IMR-90 (cell line): ENCODE measurements around the gene DENND1C. TPM values are rescaled to one million over a fixed set of nuclear protein-coding genes. Genes with fewer than 3 reads are reported as not detected.

Experiments
- ATAC-seq: fragments of 200-7000 bp; cut with Tn5 transposase; 2 replicates; pipeline ENCODE4 v1.9.1; 2020; ENCODE audit warnings: low read depth, mild to moderate bottlenecking, moderate library complexity
- BruUV-seq: library from RNA; stranded (reverse); fragments of 400-500 nt; replicated peaks from 2 replicates; lab custom pipeline; 2021; lab: Mats Ljungman, UMichigan
- CTCF ChIA-PET: fragments of 300-600 bp; formaldehyde crosslinking; extraction: SDS; loops from one replicate; lab custom pipeline; 2021; ENCODE audit warnings: antibody characterized with exemption; lab: Yijun Ruan, JAX
- POLR2A ChIA-PET: fragments of 300-600 bp; sonication (Branson Sonifier 250); formaldehyde crosslinking; loops from one replicate; lab custom pipeline; 2022; ENCODE audit warnings: antibody characterized with exemption; ENCODE audit not compliant: unreplicated experiment; lab: Charles Lee
- DNase-seq: peaks from one replicate; pipeline ENCODE4 v3.0.0; 2013
- H2AFZ ChIP-seq: replicated peaks from 2 replicates; pipeline ENCODE3; 2013; ENCODE audit warnings: low read length, mild to moderate bottlenecking; ENCODE audit not compliant: poor library complexity
- H2AK5ac ChIP-seq: 2 replicates; pipeline ENCODE4 v1.6.1; 2013; ENCODE audit warnings: low read depth, low read length, inconsistent platforms
- H2AK9ac ChIP-seq: replicated peaks from 2 replicates; pipeline ENCODE3; 2013; ENCODE audit warnings: mild to moderate bottlenecking, low read depth, low read length, moderate library complexity; ENCODE audit not compliant: poor library complexity
- H2BK120ac ChIP-seq: 2 replicates; pipeline ENCODE4 v1.6.1; 2013; ENCODE audit warnings: low read depth, low read length, inconsistent platforms
- H2BK15ac ChIP-seq: 3 replicates; pipeline ENCODE4 v1.6.1; 2013; ENCODE audit warnings: low read depth, low read length, inconsistent platforms
- H2BK20ac ChIP-seq: 2 replicates; pipeline ENCODE4 v1.6.1; 2013; ENCODE audit warnings: low read depth, mild to moderate bottlenecking, inconsistent platforms, low read length, moderate library complexity
- H2BK5ac ChIP-seq: 2 replicates; pipeline ENCODE4 v1.6.1; 2013; ENCODE audit warnings: mild to moderate bottlenecking, low read depth, low read length, inconsistent platforms; ENCODE audit not compliant: poor library complexity, severe bottlenecking
- H3K14ac ChIP-seq: replicated peaks from 2 replicates; pipeline ENCODE4 v1.6.1; 2013; ENCODE audit warnings: low read depth, low read length, inconsistent platforms
- H3K18ac ChIP-seq: 2 replicates; pipeline ENCODE4 v1.6.1; 2013; ENCODE audit warnings: low read depth, low read length, control low read depth
- H3K23ac ChIP-seq: 2 replicates; pipeline ENCODE4 v1.6.1; 2013; ENCODE audit warnings: low read depth, low read length, inconsistent platforms
- H3K27ac ChIP-seq: 2 replicates; pipeline ENCODE4 v1.5.1; 2013; ENCODE audit warnings: mild to moderate bottlenecking, control low read depth, low read length; ENCODE audit not compliant: insufficient read depth
- H3K27me3 ChIP-seq: 2 replicates; pipeline ENCODE4 v1.6.1; 2013; ENCODE audit warnings: low read length; ENCODE audit not compliant: control insufficient read depth, insufficient read depth
- H3K36me3 ChIP-seq: 2 replicates; pipeline ENCODE4 v1.6.1; 2013; ENCODE audit warnings: low read length, mixed read lengths; ENCODE audit not compliant: control insufficient read depth, insufficient read depth
- H3K4ac ChIP-seq: 2 replicates; pipeline ENCODE4 v1.6.1; 2013; ENCODE audit warnings: low read depth, low read length, inconsistent platforms
- H3K4me1 ChIP-seq: 2 replicates; pipeline ENCODE4 v1.6.1; 2013; ENCODE audit warnings: low read length, mixed read lengths; ENCODE audit not compliant: control insufficient read depth, insufficient read depth
- H3K4me2 ChIP-seq: 2 replicates; pipeline ENCODE4 v1.6.1; 2013; ENCODE audit warnings: low read depth, mild to moderate bottlenecking, control low read depth, low read length, moderate library complexity
- H3K4me3 ChIP-seq: 2 replicates; pipeline ENCODE4 v1.5.1; 2013; ENCODE audit warnings: low read depth, mild to moderate bottlenecking, control low read depth, low read length, moderate library complexity; ENCODE audit not compliant: insufficient read depth
- H3K56ac ChIP-seq: 2 replicates; pipeline ENCODE4 v1.6.1; 2013; ENCODE audit warnings: low read length, inconsistent platforms; ENCODE audit not compliant: insufficient read depth; ENCODE audit errors: extremely low read depth
- H3K79me1 ChIP-seq, 2 experiments: 2 replicates each; pipeline ENCODE4 v1.6.1; 2013; ENCODE audit warnings: low read length in 2 of 2, inconsistent platforms in 1 of 2, low read depth in 1 of 2
- H3K9ac ChIP-seq: 2 replicates; pipeline ENCODE4 v1.6.1; 2013; ENCODE audit warnings: low read depth, low read length, control low read depth
- H3K9me1 ChIP-seq: 2 replicates; pipeline ENCODE4 v1.6.1; 2013; ENCODE audit warnings: low read length, inconsistent platforms; ENCODE audit not compliant: insufficient read depth
- H3K9me3 ChIP-seq: 2 replicates; pipeline ENCODE4 v1.6.1; 2013; ENCODE audit warnings: low read length; ENCODE audit not compliant: control insufficient read depth, insufficient read depth
- H4K20me1 ChIP-seq: 2 replicates; pipeline ENCODE4 v1.6.1; 2013; ENCODE audit warnings: low read length, inconsistent platforms; ENCODE audit not compliant: insufficient read depth
- H4K5ac ChIP-seq: 2 replicates; pipeline ENCODE4 v1.6.1; 2013; ENCODE audit warnings: mild to moderate bottlenecking, low read depth, low read length, control low read depth
- H4K8ac ChIP-seq, 2 experiments: 2 replicates each; pipeline ENCODE4 v1.6.1; 2013; ENCODE audit warnings: low read depth in 2 of 2, low read length in 2 of 2, control low read depth in 1 of 2, inconsistent platforms in 1 of 2
- H4K91ac ChIP-seq: 2 replicates; pipeline ENCODE4 v1.6.1; 2013; ENCODE audit warnings: low read depth, low read length, inconsistent platforms; ENCODE audit not compliant: insufficient read depth
- BHLHE40 ChIP-seq: fragments of 150-350 bp; IDR thresholded peaks from 2 replicates; pipeline ENCODE4 v1.6.1; 2016; ENCODE audit warnings: mild to moderate bottlenecking, low read depth, low read length
- CEBPB ChIP-seq: IDR thresholded peaks from 2 replicates; pipeline ENCODE4 v1.6.1; 2012; ENCODE audit warnings: low read depth, low read length, improper control_type of control experiment
- CHD1 ChIP-seq: IDR thresholded peaks from 2 replicates; pipeline ENCODE4 v1.6.1; 2012; ENCODE audit warnings: low read depth, low read length, improper control_type of control experiment
- ELK1 ChIP-seq: fragments of 150-350 bp; IDR thresholded peaks from 2 replicates; pipeline ENCODE4 v1.6.1; 2016; ENCODE audit warnings: low read depth, mild to moderate bottlenecking, low read length, moderate library complexity, borderline replicate concordance
- FOS ChIP-seq: fragments of 150-350 bp; IDR thresholded peaks from 2 replicates; pipeline ENCODE4 v1.6.1; 2016; ENCODE audit warnings: low read depth, low read length
- MAFK ChIP-seq: IDR thresholded peaks from 2 replicates; pipeline ENCODE4 v1.6.1; 2012; ENCODE audit warnings: low read depth, low read length, improper control_type of control experiment
- MAZ ChIP-seq: IDR thresholded peaks from 2 replicates; pipeline ENCODE4 v1.6.1; 2012; ENCODE audit warnings: low read depth, mild to moderate bottlenecking, low read length, improper control_type of control experiment, moderate library complexity, borderline replicate concordance
- MXI1 ChIP-seq: IDR thresholded peaks from 2 replicates; pipeline ENCODE4 v1.6.1; 2012; ENCODE audit warnings: low read depth, mild to moderate bottlenecking, low read length, moderate library complexity, borderline replicate concordance
- NFE2L2 ChIP-seq: fragments of 150-350 bp; IDR thresholded peaks from 2 replicates; pipeline ENCODE4 v1.6.1; 2016; ENCODE audit warnings: low read depth, mild to moderate bottlenecking, low read length
- POLR2A ChIP-seq: IDR thresholded peaks from 2 replicates; pipeline ENCODE4 v1.6.1; 2012; ENCODE audit warnings: mild to moderate bottlenecking, low read depth, low read length
- RAD21 ChIP-seq: IDR thresholded peaks from 2 replicates; pipeline ENCODE4 v1.6.1; 2012; ENCODE audit warnings: low read length, improper control_type of control experiment
- RCOR1 ChIP-seq: IDR thresholded peaks from 2 replicates; pipeline ENCODE4 v1.6.1; 2012; ENCODE audit warnings: mild to moderate bottlenecking, low read length, improper control_type of control experiment; ENCODE audit not compliant: insufficient replicate concordance
- RFX5 ChIP-seq: IDR thresholded peaks from 2 replicates; pipeline ENCODE4 v1.8.0; 2012; ENCODE audit warnings: low read depth, mild to moderate bottlenecking, low read length, moderate library complexity
- SMC3 ChIP-seq: fragments of 150-350 bp; IDR thresholded peaks from 2 replicates; pipeline ENCODE4 v1.6.1; 2016; ENCODE audit warnings: low read depth, mild to moderate bottlenecking, antibody characterized with exemption, low read length, moderate library complexity
- WGBS, 2 experiments: methylation state at CpG; one replicate each; pipeline versions ENCODE4 v1.1.5 to v1.1.7; 2013; ENCODE audit warnings: missing lambda C conversion rate in 2 of 2; ENCODE audit not compliant: insufficient read length in 1 of 2; ENCODE audit errors: extremely low coverage in 2 of 2; 5-methylcytosine and 5-hydroxymethylcytosine counted together
- dilution Hi-C: fragments of 300-500 bp; cut with HindIII; formaldehyde crosslinking; loops from one replicate; pipeline ENCODE4 v1.14.3; 2018; ENCODE audit warnings: low sequenced_read_pairs; ENCODE audit not compliant: unreplicated experiment
- in situ Hi-C: fragments of 300-500 bp; cut with MboI; formaldehyde crosslinking; loops from 3 replicates; pipeline ENCODE4 v1.14.3; 2019; ENCODE audit warnings: low sequenced_read_pairs, inconsistent platforms, mixed read lengths
- intact Hi-C: fragments of 100-400 bp; cut with micrococcal nuclease; formaldehyde crosslinking; loops from 2 replicates; pipeline ENCODE4 v1.10.0; 2022
- polyA plus RNA-seq, 3 experiments: library from polyadenylated mRNA; depleted of rRNA; stranded (reverse); fragments of >200 nt; gene quantifications; 2 replicates each; pipeline ENCODE4 v1.2.3, GENCODE V29; 2012; ENCODE audit warnings: low replicate concordance in 1 of 3
- total RNA-seq: library from RNA; depleted of rRNA; stranded (reverse); fragments of >200 nt; gene quantifications from 2 replicates; pipeline ENCODE4 v1.2.3, GENCODE V29; 2012
- TF ChIP-seq, protein P1 (sequence below): fragments of 150-350 bp; IDR thresholded peaks from 2 replicates; pipeline ENCODE4 v1.6.1; 2017; ENCODE audit warnings: mild to moderate bottlenecking, antibody characterized with exemption, low read length, low read depth
- TF ChIP-seq, protein P2 (sequence below): conservative IDR thresholded peaks from 2 replicates; pipeline ENCODE4 v1.5.1; 2012; ENCODE audit warnings: mild to moderate bottlenecking, low read depth, low read length, improper control_type of control experiment

Gene DENND1C
- total and polyA plus RNA-seq, 2 of the 4 experiments (the other 2 are of a cell fraction) = not detected

DNA sequence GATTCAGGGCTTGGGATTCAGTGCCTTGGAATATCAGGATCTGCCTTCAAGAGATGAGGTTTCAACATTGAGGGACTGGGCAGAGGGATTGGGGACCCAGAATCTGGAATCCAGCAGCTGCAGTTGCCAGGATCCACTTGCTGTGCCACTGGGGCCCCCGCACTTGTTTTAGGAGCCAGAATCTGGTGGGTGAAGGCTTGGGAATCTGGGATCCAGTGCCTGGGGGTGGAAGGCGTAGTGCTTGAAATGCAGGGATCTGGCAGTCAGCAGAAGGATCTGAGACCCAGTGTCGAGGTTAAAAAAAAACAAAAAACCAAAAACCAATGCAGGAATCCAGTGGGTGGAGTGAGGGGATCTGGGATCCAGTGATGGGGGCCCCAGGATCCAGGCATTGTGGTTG lies 40.7 kb downstream of the DENND1C start:
- no peaks in the 10 kb centered on the region for H3K4me1 ChIP-seq
- DNase-seq = no peak
- in situ Hi-C loops = no loop called here
- no peak overlapping the region for H2BK15ac ChIP-seq
- H2BK5ac ChIP-seq = no peak overlapping the region
- 83% methylated on average over 1 of the region's 3 CpGs; no CpG with 5 or more reads in 1 of the 2 experiments for WGBS, 2 experiments
- no peaks in the 10 kb centered on the region for H3K79me1 ChIP-seq
- H4K91ac ChIP-seq = no peak overlapping the region
- no peak for TF ChIP-seq SMC3
- no peak for TF ChIP-seq RAD21
- TF ChIP-seq ELK1 = no peak
- TF ChIP-seq NFE2L2 = no peak
- no peak for TF ChIP-seq POLR2A
- TF ChIP-seq, protein P1, sequence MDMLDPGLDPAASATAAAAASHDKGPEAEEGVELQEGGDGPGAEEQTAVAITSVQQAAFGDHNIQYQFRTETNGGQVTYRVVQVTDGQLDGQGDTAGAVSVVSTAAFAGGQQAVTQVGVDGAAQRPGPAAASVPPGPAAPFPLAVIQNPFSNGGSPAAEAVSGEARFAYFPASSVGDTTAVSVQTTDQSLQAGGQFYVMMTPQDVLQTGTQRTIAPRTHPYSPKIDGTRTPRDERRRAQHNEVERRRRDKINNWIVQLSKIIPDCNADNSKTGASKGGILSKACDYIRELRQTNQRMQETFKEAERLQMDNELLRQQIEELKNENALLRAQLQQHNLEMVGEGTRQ = no peak
- no peak for TF ChIP-seq RFX5
- TF ChIP-seq CEBPB = no peak
- no peak for TF ChIP-seq FOS
- TF ChIP-seq MXI1 = no peak
- no peak for TF ChIP-seq RCOR1
- no peak for TF ChIP-seq MAFK
- TF ChIP-seq, protein P2, sequence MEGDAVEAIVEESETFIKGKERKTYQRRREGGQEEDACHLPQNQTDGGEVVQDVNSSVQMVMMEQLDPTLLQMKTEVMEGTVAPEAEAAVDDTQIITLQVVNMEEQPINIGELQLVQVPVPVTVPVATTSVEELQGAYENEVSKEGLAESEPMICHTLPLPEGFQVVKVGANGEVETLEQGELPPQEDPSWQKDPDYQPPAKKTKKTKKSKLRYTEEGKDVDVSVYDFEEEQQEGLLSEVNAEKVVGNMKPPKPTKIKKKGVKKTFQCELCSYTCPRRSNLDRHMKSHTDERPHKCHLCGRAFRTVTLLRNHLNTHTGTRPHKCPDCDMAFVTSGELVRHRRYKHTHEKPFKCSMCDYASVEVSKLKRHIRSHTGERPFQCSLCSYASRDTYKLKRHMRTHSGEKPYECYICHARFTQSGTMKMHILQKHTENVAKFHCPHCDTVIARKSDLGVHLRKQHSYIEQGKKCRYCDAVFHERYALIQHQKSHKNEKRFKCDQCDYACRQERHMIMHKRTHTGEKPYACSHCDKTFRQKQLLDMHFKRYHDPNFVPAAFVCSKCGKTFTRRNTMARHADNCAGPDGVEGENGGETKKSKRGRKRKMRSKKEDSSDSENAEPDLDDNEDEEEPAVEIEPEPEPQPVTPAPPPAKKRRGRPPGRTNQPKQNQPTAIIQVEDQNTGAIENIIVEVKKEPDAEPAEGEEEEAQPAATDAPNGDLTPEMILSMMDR = no peak
- TF ChIP-seq CHD1 = no peak
- no peak for TF ChIP-seq MAZ
- TF ChIP-seq BHLHE40 = no peak
- POLR2A ChIA-PET = no interaction called here
- H3K27ac ChIP-seq = no peak overlapping the region
- no peak overlapping the region for H3K23ac ChIP-seq
- H3K27me3 ChIP-seq = no peaks in the 10 kb centered on the region
- no peaks in the 10 kb centered on the region; the same call in 1 of the 2 replicates for H3K9me3 ChIP-seq
- H2AFZ ChIP-seq = no peak overlapping the region
- no peak overlapping the region for H4K8ac ChIP-seq
- H2AK9ac ChIP-seq = no peak overlapping the region
- no peak overlapping the region for H2AK5ac ChIP-seq
- no peak overlapping the region for H3K9ac ChIP-seq
- dilution Hi-C loops = no loop called here
- no peak overlapping the region for H3K4me2 ChIP-seq
- no peak overlapping the region for H3K18ac ChIP-seq
- H3K4me3 ChIP-seq = no peak overlapping the region
- no peak overlapping the region for H3K56ac ChIP-seq
- H2BK20ac ChIP-seq = no peak overlapping the region
- no TSS peak for BruUV-seq
- no peak overlapping the region for H3K4ac ChIP-seq
- no peak for ATAC-seq
- H4K5ac ChIP-seq = no peak overlapping the region
- H3K14ac ChIP-seq = no peak overlapping the region
- no peaks in the 10 kb centered on the region for H4K20me1 ChIP-seq
- intact Hi-C loops = no loop called here
- no peaks in the 10 kb centered on the region for H3K36me3 ChIP-seq
- H2BK120ac ChIP-seq = no peak overlapping the region
- no peaks in the 10 kb centered on the region for H3K9me1 ChIP-seq
- CTCF ChIA-PET = no interaction called here
